IMR-90 (cell line): ENCODE results near the gene CDC73. TPM values are rescaled to one million over a fixed set of nuclear protein-coding genes. Genes with fewer than 3 reads are reported as not detected.

Experiments
- ATAC-seq: fragments of 200-7000 bp; cut with Tn5 transposase; 2 replicates; pipeline ENCODE4 v1.9.1; 2020; ENCODE audit warnings: low read depth, mild to moderate bottlenecking, moderate library complexity
- BruUV-seq: library from RNA; stranded (reverse); fragments of 400-500 nt; replicated peaks from 2 replicates; lab custom pipeline; 2021; lab: Mats Ljungman, UMichigan
- CTCF ChIA-PET: fragments of 300-600 bp; formaldehyde crosslinking; extraction: SDS; loops from one replicate; lab custom pipeline; 2021; ENCODE audit warnings: antibody characterized with exemption; lab: Yijun Ruan, JAX
- POLR2A ChIA-PET: fragments of 300-600 bp; sonication (Branson Sonifier 250); formaldehyde crosslinking; loops from one replicate; lab custom pipeline; 2022; ENCODE audit warnings: antibody characterized with exemption; ENCODE audit not compliant: unreplicated experiment; lab: Charles Lee
- DNase-seq: peaks from one replicate; pipeline ENCODE4 v3.0.0; 2013
- H2AFZ ChIP-seq: replicated peaks from 2 replicates; pipeline ENCODE3; 2013; ENCODE audit warnings: low read length, mild to moderate bottlenecking; ENCODE audit not compliant: poor library complexity
- H2AK5ac ChIP-seq: 2 replicates; pipeline ENCODE4 v1.6.1; 2013; ENCODE audit warnings: low read depth, low read length, inconsistent platforms
- H2AK9ac ChIP-seq: replicated peaks from 2 replicates; pipeline ENCODE3; 2013; ENCODE audit warnings: mild to moderate bottlenecking, low read depth, low read length, moderate library complexity; ENCODE audit not compliant: poor library complexity
- H2BK120ac ChIP-seq: 2 replicates; pipeline ENCODE4 v1.6.1; 2013; ENCODE audit warnings: low read depth, low read length, inconsistent platforms
- H2BK15ac ChIP-seq: 3 replicates; pipeline ENCODE4 v1.6.1; 2013; ENCODE audit warnings: low read depth, low read length, inconsistent platforms
- H2BK20ac ChIP-seq: 2 replicates; pipeline ENCODE4 v1.6.1; 2013; ENCODE audit warnings: low read depth, mild to moderate bottlenecking, inconsistent platforms, low read length, moderate library complexity
- H2BK5ac ChIP-seq: 2 replicates; pipeline ENCODE4 v1.6.1; 2013; ENCODE audit warnings: mild to moderate bottlenecking, low read depth, low read length, inconsistent platforms; ENCODE audit not compliant: poor library complexity, severe bottlenecking
- H3K14ac ChIP-seq: replicated peaks from 2 replicates; pipeline ENCODE4 v1.6.1; 2013; ENCODE audit warnings: low read depth, low read length, inconsistent platforms
- H3K18ac ChIP-seq: 2 replicates; pipeline ENCODE4 v1.6.1; 2013; ENCODE audit warnings: low read depth, low read length, control low read depth
- H3K23ac ChIP-seq: 2 replicates; pipeline ENCODE4 v1.6.1; 2013; ENCODE audit warnings: low read depth, low read length, inconsistent platforms
- H3K27ac ChIP-seq: 2 replicates; pipeline ENCODE4 v1.5.1; 2013; ENCODE audit warnings: mild to moderate bottlenecking, control low read depth, low read length; ENCODE audit not compliant: insufficient read depth
- H3K27me3 ChIP-seq: 2 replicates; pipeline ENCODE4 v1.6.1; 2013; ENCODE audit warnings: low read length; ENCODE audit not compliant: control insufficient read depth, insufficient read depth
- H3K36me3 ChIP-seq: 2 replicates; pipeline ENCODE4 v1.6.1; 2013; ENCODE audit warnings: low read length, mixed read lengths; ENCODE audit not compliant: control insufficient read depth, insufficient read depth
- H3K4ac ChIP-seq: 2 replicates; pipeline ENCODE4 v1.6.1; 2013; ENCODE audit warnings: low read depth, low read length, inconsistent platforms
- H3K4me1 ChIP-seq: 2 replicates; pipeline ENCODE4 v1.6.1; 2013; ENCODE audit warnings: low read length, mixed read lengths; ENCODE audit not compliant: control insufficient read depth, insufficient read depth
- H3K4me2 ChIP-seq: 2 replicates; pipeline ENCODE4 v1.6.1; 2013; ENCODE audit warnings: low read depth, mild to moderate bottlenecking, control low read depth, low read length, moderate library complexity
- H3K4me3 ChIP-seq: 2 replicates; pipeline ENCODE4 v1.5.1; 2013; ENCODE audit warnings: low read depth, mild to moderate bottlenecking, control low read depth, low read length, moderate library complexity; ENCODE audit not compliant: insufficient read depth
- H3K56ac ChIP-seq: 2 replicates; pipeline ENCODE4 v1.6.1; 2013; ENCODE audit warnings: low read length, inconsistent platforms; ENCODE audit not compliant: insufficient read depth; ENCODE audit errors: extremely low read depth
- H3K79me1 ChIP-seq, 2 experiments: 2 replicates each; pipeline ENCODE4 v1.6.1; 2013; ENCODE audit warnings: low read length in 2 of 2, inconsistent platforms in 1 of 2, low read depth in 1 of 2
- H3K9ac ChIP-seq: 2 replicates; pipeline ENCODE4 v1.6.1; 2013; ENCODE audit warnings: low read depth, low read length, control low read depth
- H3K9me1 ChIP-seq: 2 replicates; pipeline ENCODE4 v1.6.1; 2013; ENCODE audit warnings: low read length, inconsistent platforms; ENCODE audit not compliant: insufficient read depth
- H3K9me3 ChIP-seq: 2 replicates; pipeline ENCODE4 v1.6.1; 2013; ENCODE audit warnings: low read length; ENCODE audit not compliant: control insufficient read depth, insufficient read depth
- H4K20me1 ChIP-seq: 2 replicates; pipeline ENCODE4 v1.6.1; 2013; ENCODE audit warnings: low read length, inconsistent platforms; ENCODE audit not compliant: insufficient read depth
- H4K5ac ChIP-seq: 2 replicates; pipeline ENCODE4 v1.6.1; 2013; ENCODE audit warnings: mild to moderate bottlenecking, low read depth, low read length, control low read depth
- H4K8ac ChIP-seq, 2 experiments: 2 replicates each; pipeline ENCODE4 v1.6.1; 2013; ENCODE audit warnings: low read depth in 2 of 2, low read length in 2 of 2, control low read depth in 1 of 2, inconsistent platforms in 1 of 2
- H4K91ac ChIP-seq: 2 replicates; pipeline ENCODE4 v1.6.1; 2013; ENCODE audit warnings: low read depth, low read length, inconsistent platforms; ENCODE audit not compliant: insufficient read depth
- BHLHE40 ChIP-seq: fragments of 150-350 bp; IDR thresholded peaks from 2 replicates; pipeline ENCODE4 v1.6.1; 2016; ENCODE audit warnings: mild to moderate bottlenecking, low read depth, low read length
- CHD1 ChIP-seq: IDR thresholded peaks from 2 replicates; pipeline ENCODE4 v1.6.1; 2012; ENCODE audit warnings: low read depth, low read length, improper control_type of control experiment
- FOS ChIP-seq: fragments of 150-350 bp; IDR thresholded peaks from 2 replicates; pipeline ENCODE4 v1.6.1; 2016; ENCODE audit warnings: low read depth, low read length
- MAFK ChIP-seq: IDR thresholded peaks from 2 replicates; pipeline ENCODE4 v1.6.1; 2012; ENCODE audit warnings: low read depth, low read length, improper control_type of control experiment
- MAZ ChIP-seq: IDR thresholded peaks from 2 replicates; pipeline ENCODE4 v1.6.1; 2012; ENCODE audit warnings: low read depth, mild to moderate bottlenecking, low read length, improper control_type of control experiment, moderate library complexity, borderline replicate concordance
- NFE2L2 ChIP-seq: fragments of 150-350 bp; IDR thresholded peaks from 2 replicates; pipeline ENCODE4 v1.6.1; 2016; ENCODE audit warnings: low read depth, mild to moderate bottlenecking, low read length
- POLR2A ChIP-seq: IDR thresholded peaks from 2 replicates; pipeline ENCODE4 v1.6.1; 2012; ENCODE audit warnings: mild to moderate bottlenecking, low read depth, low read length
- RFX5 ChIP-seq: IDR thresholded peaks from 2 replicates; pipeline ENCODE4 v1.8.0; 2012; ENCODE audit warnings: low read depth, mild to moderate bottlenecking, low read length, moderate library complexity
- SMC3 ChIP-seq: fragments of 150-350 bp; IDR thresholded peaks from 2 replicates; pipeline ENCODE4 v1.6.1; 2016; ENCODE audit warnings: low read depth, mild to moderate bottlenecking, antibody characterized with exemption, low read length, moderate library complexity
- WGBS, 2 experiments: methylation state at CpG; one replicate each; pipeline versions ENCODE4 v1.1.5 to v1.1.7; 2013; ENCODE audit warnings: missing lambda C conversion rate in 2 of 2; ENCODE audit not compliant: insufficient read length in 1 of 2; ENCODE audit errors: extremely low coverage in 2 of 2; 5-methylcytosine and 5-hydroxymethylcytosine counted together
- dilution Hi-C: fragments of 300-500 bp; cut with HindIII; formaldehyde crosslinking; loops from one replicate; pipeline ENCODE4 v1.14.3; 2018; ENCODE audit warnings: low sequenced_read_pairs; ENCODE audit not compliant: unreplicated experiment
- in situ Hi-C: fragments of 300-500 bp; cut with MboI; formaldehyde crosslinking; loops from 3 replicates; pipeline ENCODE4 v1.14.3; 2019; ENCODE audit warnings: low sequenced_read_pairs, inconsistent platforms, mixed read lengths
- intact Hi-C: fragments of 100-400 bp; cut with micrococcal nuclease; formaldehyde crosslinking; loops from 2 replicates; pipeline ENCODE4 v1.10.0; 2022
- polyA plus RNA-seq, 3 experiments: library from polyadenylated mRNA; depleted of rRNA; stranded (reverse); fragments of >200 nt; gene quantifications; 2 replicates each; pipeline ENCODE4 v1.2.3, GENCODE V29; 2012; ENCODE audit warnings: low replicate concordance in 1 of 3
- total RNA-seq: library from RNA; depleted of rRNA; stranded (reverse); fragments of >200 nt; gene quantifications from 2 replicates; pipeline ENCODE4 v1.2.3, GENCODE V29; 2012
- TF ChIP-seq, protein P1 (sequence below): fragments of 150-350 bp; IDR thresholded peaks from 2 replicates; pipeline ENCODE4 v1.6.1; 2017; ENCODE audit warnings: mild to moderate bottlenecking, antibody characterized with exemption, low read length, low read depth

Gene CDC73
- total and polyA plus RNA-seq, 2 of the 4 experiments (the other 2 are of a cell fraction) = 22.1 to 29.6 TPM

GRCh38 chr1:193179094-193179493, 57.3 kb downstream of the CDC73 start:
- Histone ChIP-seq H3K23ac (no peak overlapping the region), H3K9me1 (no peaks in the 10 kb centered on the region), H3K18ac (no peak overlapping the region), H2BK5ac (no peak overlapping the region), H4K91ac (no peak overlapping the region), H2BK15ac (no peak overlapping the region), H4K5ac (no peak overlapping the region), H3K4me1 (peaks cover 7% of the 10 kb centered on the region; the same call in 1 of the 2 replicates), H2BK120ac (no peak overlapping the region), H3K36me3 (no peaks in the 10 kb centered on the region), H3K56ac (no peak overlapping the region), H4K8ac (no peak overlapping the region), H4K20me1 (no peaks in the 10 kb centered on the region; the same call in 1 of the 2 replicates), H3K4me3 (no peak overlapping the region), H3K79me1 (peaks cover 17 to 50% of the 10 kb centered on the region in 2 experiments), H2AFZ (no peak overlapping the region), H3K4ac (no peak overlapping the region), H3K14ac (no peak overlapping the region), H2AK5ac (no peak overlapping the region), H3K9me3 (no peaks in the 10 kb centered on the region), H3K4me2 (no peak overlapping the region), H3K27me3 (no peaks in the 10 kb centered on the region), H2BK20ac (no peak overlapping the region), H3K9ac (no peak overlapping the region), H2AK9ac (no peak overlapping the region), H3K27ac (no peak overlapping the region)
- no peak for DNase-seq
- no peak for ATAC-seq
- CTCF ChIA-PET = no interaction called here
- TF ChIP-seq POLR2A (no peak), MAZ (no peak), NFE2L2 (no peak), CHD1 (no peak), BHLHE40 (no peak), RFX5 (no peak), FOS (no peak), SMC3 (no peak), MAFK (no peak)
- TF ChIP-seq, protein P1, sequence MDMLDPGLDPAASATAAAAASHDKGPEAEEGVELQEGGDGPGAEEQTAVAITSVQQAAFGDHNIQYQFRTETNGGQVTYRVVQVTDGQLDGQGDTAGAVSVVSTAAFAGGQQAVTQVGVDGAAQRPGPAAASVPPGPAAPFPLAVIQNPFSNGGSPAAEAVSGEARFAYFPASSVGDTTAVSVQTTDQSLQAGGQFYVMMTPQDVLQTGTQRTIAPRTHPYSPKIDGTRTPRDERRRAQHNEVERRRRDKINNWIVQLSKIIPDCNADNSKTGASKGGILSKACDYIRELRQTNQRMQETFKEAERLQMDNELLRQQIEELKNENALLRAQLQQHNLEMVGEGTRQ = no peak
- no CpG with 5 or more reads among the region's 4 CpGs for WGBS, 2 experiments
- dilution Hi-C loops = no loop called here
- intact Hi-C loops = no loop called here
- POLR2A ChIA-PET = no interaction called here
- in situ Hi-C loops = loop anchor here (25.0 kb wide), 2 partner anchors 383 to 1108 kb away; no protein-coding TSS in a partner anchor
- BruUV-seq = no TSS peak
